GM12878 (cell line): Measurements from ENCODE around the gene KLK3. TPM values are rescaled to one million over a fixed set of nuclear protein-coding genes. Genes with fewer than 3 reads are reported as not detected.

Experiments
- BHLHE40 ChIP-seq, 2 experiments: fragments of 450-650 bp in 1 of 2; IDR thresholded peaks; 2 replicates each; pipeline ENCODE4 v1.6.1; 2011 to 2017; ENCODE audit warnings: low read depth in 2 of 2, borderline replicate concordance in 1 of 2, improper control_type of control experiment in 1 of 2, low read length in 1 of 2, mild to moderate bottlenecking in 1 of 2
- BMI1 ChIP-seq: fragments of 450-650 bp; IDR thresholded peaks from 2 replicates; pipeline ENCODE4 v1.6.1; 2016; ENCODE audit warnings: mild to moderate bottlenecking, moderate library complexity, borderline replicate concordance
- CEBPB ChIP-seq, 2 experiments: fragments of 150-350 bp in 1 of 2; IDR thresholded peaks; 2 replicates each; pipeline ENCODE4 v1.6.1; 2012 to 2014; ENCODE audit warnings: low read depth in 2 of 2, low read length in 2 of 2, borderline replicate concordance in 1 of 2, inconsistent platforms in 1 of 2
- CREM ChIP-seq: IDR thresholded peaks from 2 replicates; pipeline ENCODE4 v1.6.1; 2014; ENCODE audit warnings: antibody characterized with exemption, low read depth
- EED ChIP-seq: sonication (generic); IDR thresholded peaks from 2 replicates; pipeline ENCODE4 v1.6.1; 2016; ENCODE audit warnings: antibody characterized with exemption, low read depth
- EP300 ChIP-seq, 2 experiments: fragments of 150-350 bp in 1 of 2; IDR thresholded peaks; 2 replicates each; pipeline ENCODE4 v1.6.1; 2011 to 2012; ENCODE audit warnings: low read depth in 2 of 2, low read length in 2 of 2, borderline replicate concordance in 1 of 2, improper control_type of control experiment in 1 of 2, inconsistent platforms in 1 of 2; ENCODE audit not compliant: control insufficient read depth in 1 of 2
- FOXM1 ChIP-seq: IDR thresholded peaks from 2 replicates; pipeline ENCODE4 v1.6.1; 2012; ENCODE audit warnings: low read depth, mild to moderate bottlenecking, inconsistent platforms, low read length, moderate library complexity
- GATAD2B ChIP-seq: fragments of 450-650 bp; conservative IDR thresholded peaks from 2 replicates; pipeline ENCODE4 v1.6.1; 2017; ENCODE audit warnings: low read depth, mild to moderate bottlenecking, moderate library complexity
- IKZF1 ChIP-seq: fragments of 450-650 bp; conservative IDR thresholded peaks from 2 replicates; pipeline ENCODE4 v1.6.1; 2017; ENCODE audit warnings: antibody characterized with exemption, mild to moderate bottlenecking
- IKZF2 ChIP-seq, 2 experiments: fragments of 450-650 bp; IDR thresholded peaks; 2 replicates each; pipeline ENCODE4 v1.6.1; 2017; ENCODE audit warnings: mild to moderate bottlenecking in 2 of 2, moderate library complexity in 2 of 2
- IRF4 ChIP-seq: IDR thresholded peaks from 2 replicates; pipeline ENCODE4 v1.6.1; 2011; ENCODE audit warnings: low read depth, low read length
- KAT2A ChIP-seq: conservative IDR thresholded peaks from 2 replicates; pipeline ENCODE4 v1.6.1; 2011; ENCODE audit warnings: low read depth, low read length; ENCODE audit not compliant: control insufficient read depth
- KLF5 ChIP-seq: fragments of 450-650 bp; IDR thresholded peaks from 2 replicates; pipeline ENCODE4 v1.6.1; 2014; ENCODE audit warnings: mild to moderate bottlenecking; ENCODE audit not compliant: partially characterized antibody
- MXI1 ChIP-seq: fragments of 150-350 bp; IDR thresholded peaks from 2 replicates; pipeline ENCODE4 v1.6.1; 2011; ENCODE audit warnings: low read depth, mild to moderate bottlenecking, inconsistent platforms, low read length, improper control_type of control experiment
- POU2F2 ChIP-seq: IDR thresholded peaks from 3 replicates; pipeline ENCODE4 v1.6.1; 2011; ENCODE audit warnings: low read depth, mild to moderate bottlenecking, low read length, borderline replicate concordance
- SMAD1 ChIP-seq: fragments of 450-650 bp; IDR thresholded peaks from 2 replicates; pipeline ENCODE4 v1.6.1; 2018; ENCODE audit warnings: mild to moderate bottlenecking, low read depth; ENCODE audit not compliant: partially characterized antibody
- TARDBP ChIP-seq: IDR thresholded peaks from 2 replicates; pipeline ENCODE4 v1.6.1; 2016; ENCODE audit warnings: borderline replicate concordance
- TCF12 ChIP-seq: IDR thresholded peaks from 2 replicates; pipeline ENCODE4 v1.6.1; 2011; ENCODE audit warnings: low read depth, mild to moderate bottlenecking, low read length
- TCF3 ChIP-seq: IDR thresholded peaks from 2 replicates; pipeline ENCODE4 v1.6.1; 2012; ENCODE audit warnings: low read depth, mild to moderate bottlenecking, low read length, borderline replicate concordance; ENCODE audit not compliant: insufficient read depth
- ZSCAN29 ChIP-seq: fragments of 450-650 bp; IDR thresholded peaks from 2 replicates; pipeline ENCODE4 v1.6.1; 2017; ENCODE audit warnings: mild to moderate bottlenecking, moderate library complexity
- polyA plus RNA-seq, 11 experiments: library from polyadenylated mRNA; depleted of rRNA in 4 of 11; unstranded in 6 of 11; stranded (reverse) in 5 of 11; fragments of >200 nt; fragmentation: Nextera tagmentation in 4 of 11; fragmentation: Illumina TruSeq in 1 of 11; extraction: Ambion mirVana in 4 of 11; extraction: Trizol in 1 of 11; gene quantifications; 1 replicate in 1 of 11; 2 replicates in 10 of 11; pipeline versions ENCODE4 v1.2.1 to v1.2.3, GENCODE V29; 2011 to 2016; ENCODE audit warnings: inconsistent platforms in 2 of 11, missing spikeins in 2 of 11, low read depth in 1 of 11
- total RNA-seq, 4 experiments: library from RNA; depleted of rRNA in 3 of 4; stranded (reverse); fragments of >200 nt in 3 of 4; fragmentation: Illumina TruSeq in 1 of 4; extraction: Trizol in 1 of 4; gene quantifications; 2 replicates each; pipeline versions ENCODE4 v1.2.1 to v1.2.3, GENCODE V29; 2013 to 2021
- TF ChIP-seq, protein P1 (sequence below): fragments of 450-650 bp; IDR thresholded peaks from 2 replicates; pipeline ENCODE4 v1.6.1; 2018; ENCODE audit warnings: borderline replicate concordance, mild to moderate bottlenecking; ENCODE audit not compliant: partially characterized antibody

KLK3 gene
- total and polyA plus RNA-seq, 10 of the 15 experiments (the other 5 are each of a cell fraction or from before 2014, with no cell fraction given) = 0.31 TPM; not detected in 9

DNA sequence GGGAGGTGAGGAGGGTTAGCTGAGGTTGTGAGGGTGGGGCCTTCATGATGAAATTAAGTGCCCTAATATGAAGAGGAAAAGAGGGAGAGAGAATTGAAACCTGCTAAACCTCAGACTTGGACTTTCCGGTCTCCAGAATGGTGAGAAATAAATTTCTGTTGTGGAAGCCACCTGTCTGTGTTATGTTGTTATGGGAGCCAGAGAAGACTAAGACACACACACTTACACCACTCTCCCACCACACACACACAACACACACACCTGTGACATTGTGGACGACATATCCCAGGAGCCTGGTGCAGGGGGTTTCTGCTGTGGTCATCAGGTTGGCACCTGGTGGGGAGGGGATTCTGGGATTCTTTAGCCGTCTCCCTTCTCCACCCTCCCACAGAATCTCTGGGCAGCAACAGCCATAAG, 42.5 kb downstream of the KLK3 start (continued):
- TF ChIP-seq, protein P1, sequence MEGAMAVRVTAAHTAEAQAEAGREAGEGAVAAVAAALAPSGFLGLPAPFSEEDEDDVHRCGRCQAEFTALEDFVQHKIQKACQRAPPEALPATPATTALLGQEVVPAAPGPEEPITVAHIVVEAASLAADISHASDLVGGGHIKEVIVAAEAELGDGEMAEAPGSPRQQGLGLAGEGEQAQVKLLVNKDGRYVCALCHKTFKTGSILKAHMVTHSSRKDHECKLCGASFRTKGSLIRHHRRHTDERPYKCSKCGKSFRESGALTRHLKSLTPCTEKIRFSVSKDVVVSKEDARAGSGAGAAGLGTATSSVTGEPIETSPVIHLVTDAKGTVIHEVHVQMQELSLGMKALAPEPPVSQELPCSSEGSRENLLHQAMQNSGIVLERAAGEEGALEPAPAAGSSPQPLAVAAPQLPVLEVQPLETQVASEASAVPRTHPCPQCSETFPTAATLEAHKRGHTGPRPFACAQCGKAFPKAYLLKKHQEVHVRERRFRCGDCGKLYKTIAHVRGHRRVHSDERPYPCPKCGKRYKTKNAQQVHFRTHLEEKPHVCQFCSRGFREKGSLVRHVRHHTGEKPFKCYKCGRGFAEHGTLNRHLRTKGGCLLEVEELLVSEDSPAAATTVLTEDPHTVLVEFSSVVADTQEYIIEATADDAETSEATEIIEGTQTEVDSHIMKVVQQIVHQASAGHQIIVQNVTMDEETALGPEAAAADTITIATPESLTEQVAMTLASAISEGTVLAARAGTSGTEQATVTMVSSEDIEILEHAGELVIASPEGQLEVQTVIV = no peak
- TF ChIP-seq BMI1 (peak; percentile 42; the same call in 1 of the 2 replicates), EP300 (IDR thresholded peaks at IDR 0.05; ENCODE audit: borderline replicate concordance in 1 of 2, control insufficient read depth in 1 of 2, low read depth in 2 of 2, low read length in 2 of 2) (peak in 1 of 2 experiments; percentile 91; a peak in 3 of 4 replicates), SMAD1 (no peak), TCF3 (peak; percentile 78; the same call in 1 of the 2 replicates), BHLHE40 (IDR thresholded peaks at IDR 0.05; ENCODE audit: borderline replicate concordance in 1 of 2, low read depth in 2 of 2, low read length in 1 of 2) (peak in 1 of 2 experiments; percentile 19; a peak in 1 of 4 replicates), MXI1 (0 out of 2 replicates have a peak, but pooled peaks have one; percentile 34), IKZF1 (peak; percentile 68), ZSCAN29 (no peak), IRF4 (0 out of 2 replicates have a peak, but pooled peaks have one; percentile 7), CREM (no peak), IKZF2 (IDR thresholded peaks at IDR 0.05) (peak; percentile 33 to 63; a peak in 3 of 4 replicates), GATAD2B (0 out of 2 replicates have a peak, but pooled peaks have one; percentile 72), EED (peak; percentile 56; the same call in 1 of the 2 replicates), FOXM1 (0 out of 2 replicates have a peak, but pooled peaks have one; percentile 1), CEBPB (IDR thresholded peaks at IDR 0.05; ENCODE audit: borderline replicate concordance in 1 of 2, low read depth in 2 of 2, low read length in 2 of 2) (peak in 1 of 2 experiments; percentile 24; a peak in 1 of 4 replicates), KLF5 (peak; percentile 4), KAT2A (no peak), POU2F2 (peak; percentile 40; the same call in 2 of the 3 replicates), TARDBP (no peak), TCF12 (peak; percentile 76)
